ENCODE results near the gene RAB31. TPM values are rescaled to one million over a fixed set of nuclear protein-coding genes. Genes with fewer than 3 reads are reported as not detected.
A peak's percentile ranks its signal among the peaks of the same experiment; 100 is the strongest.

RAB31 gene
- polyA plus RNA-seq, 1 of the 3 experiments (the other 2 are of a cell fraction), result 23.0 TPM

GRCh38 chr18:9871244-9871746 is 163.2 kb downstream of the RAB31 start:
- 90% methylated on average over 6 of the region's 6 CpGs for WGBS (ENCODE audit: low lambda C conversion rate)
- H2AFZ ChIP-seq (ENCODE audit: low read depth), result peak overlapping the region; percentile 91
- peaks cover 20% of the 10 kb centered on the region for H3F3A ChIP-seq (replicated peaks; ENCODE audit: insufficient read depth)
- H3K9me2 ChIP-seq, result no peaks in the 10 kb centered on the region
- H3K9ac ChIP-seq, result no peak overlapping the region
- H3K4me1 ChIP-seq (ENCODE audit: control insufficient read depth in 1 of 2, insufficient read depth in 2 of 2, low read depth in 1 of 2, low read length in 1 of 2), result peaks cover 20 to 31% of the 10 kb centered on the region in 2 experiments
- H4K20me1 ChIP-seq (ENCODE audit: insufficient read depth), result no peaks in the 10 kb centered on the region
- CTCF ChIA-PET, result no interaction called here
- H3K27ac ChIP-seq (ENCODE audit: low read depth in 2 of 2, low read length in 1 of 2), result peak overlapping the region in 1 of 2 experiments; percentile 68; a peak in 1 of 4 replicates
- no peaks in the 10 kb centered on the region for H3K79me2 ChIP-seq (ENCODE audit: insufficient read depth)
- no peak overlapping the region for H3K4me3 ChIP-seq (ENCODE audit: low read depth in 2 of 2, low read length in 1 of 2)
- DNase-seq, result no peak
- no peaks in the 10 kb centered on the region for H3K27me3 ChIP-seq (ENCODE audit: insufficient read depth)
- no peak overlapping the region for H3K4me2 ChIP-seq
- TF ChIP-seq GATA2 (CRISPR knock-in tag; IDR thresholded peaks at IDR 0.05) (no peak), RCOR1 (IDR thresholded peaks at IDR 0.05; ENCODE audit: low read length) (no peak), SIN3A (IDR thresholded peaks at IDR 0.05; ENCODE audit: borderline replicate concordance, low read depth, low read length) (no peak), TCF12 (IDR thresholded peaks at IDR 0.05) (no peak), CHD2 (IDR thresholded peaks at IDR 0.05; ENCODE audit: low read length, partially characterized antibody) (no peak), GABPA (IDR thresholded peaks at IDR 0.05; ENCODE audit: low read depth) (no peak), POLR2AphosphoS5 (IDR thresholded peaks at IDR 0.05; ENCODE audit: low read depth, low read length) (no peak), NRF1 (IDR thresholded peaks at IDR 0.05; ENCODE audit: low read depth, low read length) (no peak), MEF2A (IDR thresholded peaks at IDR 0.05; ENCODE audit: borderline replicate concordance, low read depth) (no peak), NFIC (IDR thresholded peaks at IDR 0.05; ENCODE audit: borderline replicate concordance) (no peak), USF1 (IDR thresholded peaks at IDR 0.05; ENCODE audit: borderline replicate concordance, low read depth) (no peak)
- no peaks in the 10 kb centered on the region for H3K36me3 ChIP-seq (replicated peaks in 1 of 2; ENCODE audit: control insufficient read depth in 1 of 2, insufficient read depth in 2 of 2, low read length in 1 of 2)
- POLR2A ChIA-PET, result no interaction called here
- no peaks in the 10 kb centered on the region for H3K9me3 ChIP-seq

- Histone ChIP-seq H2AFZ (ENCODE audit: low read depth) (no peak overlapping the region), H4K20me1 (ENCODE audit: insufficient read depth) (no peaks in the 10 kb centered on the region), H3F3A (replicated peaks; ENCODE audit: insufficient read depth) (peaks cover 34% of the 10 kb centered on the region), H3K27me3 (ENCODE audit: insufficient read depth) (no peaks in the 10 kb centered on the region), H3K79me2 (ENCODE audit: insufficient read depth) (no peaks in the 10 kb centered on the region), H3K9me2 (no peaks in the 10 kb centered on the region), H3K4me3 (ENCODE audit: low read depth in 2 of 2, low read length in 1 of 2) (no peak overlapping the region), H3K4me2 (no peak overlapping the region), H3K9ac (no peak overlapping the region), H3K36me3 (replicated peaks in 1 of 2; ENCODE audit: control insufficient read depth in 1 of 2, insufficient read depth in 2 of 2, low read length in 1 of 2) (no peaks in the 10 kb centered on the region), H3K27ac (ENCODE audit: low read depth in 2 of 2, low read length in 1 of 2) (no peak overlapping the region), H3K4me1 (ENCODE audit: control insufficient read depth in 1 of 2, insufficient read depth in 2 of 2, low read depth in 1 of 2, low read length in 1 of 2) (peaks cover 20 to 35% of the 10 kb centered on the region in 2 experiments), H3K9me3 (no peaks in the 10 kb centered on the region)
- ChIA-PET CTCF (no interaction called here), POLR2A (no interaction called here)
- no peak for TF ChIP-seq EP300 (IDR thresholded peaks at IDR 0.05; ENCODE audit: borderline replicate concordance in 1 of 2, low read depth in 1 of 2, low read length in 1 of 2)
- TF ChIP-seq MEF2A (IDR thresholded peaks at IDR 0.05; ENCODE audit: borderline replicate concordance, low read depth), result no peak
- TF ChIP-seq FOSL2 (IDR thresholded peaks at IDR 0.05; ENCODE audit: borderline replicate concordance, low read depth), result no peak
- DNase-seq, result no peak
Observed at GRCh38 chr18:9872823-9873222, 164.7 kb downstream of the RAB31 start.

- H3K27ac ChIP-seq (ENCODE audit: low read depth in 2 of 2, low read length in 1 of 2), result no peak overlapping the region
- H3K9me3 ChIP-seq, result no peaks in the 10 kb centered on the region
- peaks cover 11 to 21% of the 10 kb centered on the region in 2 experiments for H3K4me1 ChIP-seq (ENCODE audit: control insufficient read depth in 1 of 2, insufficient read depth in 2 of 2, low read depth in 1 of 2, low read length in 1 of 2)
- H3K4me3 ChIP-seq (ENCODE audit: low read depth in 2 of 2, low read length in 1 of 2), result no peak overlapping the region
- CTCF ChIA-PET, result no interaction called here
- H3K36me3 ChIP-seq (replicated peaks in 1 of 2; ENCODE audit: control insufficient read depth in 1 of 2, insufficient read depth in 2 of 2, low read length in 1 of 2), result no peaks in the 10 kb centered on the region
- no peaks in the 10 kb centered on the region for H3K79me2 ChIP-seq (ENCODE audit: insufficient read depth)
- DNase-seq, result no peak
- WGBS (ENCODE audit: low lambda C conversion rate), result 85% methylated on average over 1 of the region's 1 CpG
- no peak overlapping the region for H2AFZ ChIP-seq (ENCODE audit: low read depth)
- no peak overlapping the region for H3K9ac ChIP-seq
- H4K20me1 ChIP-seq (ENCODE audit: insufficient read depth), result no peaks in the 10 kb centered on the region
- H3K4me2 ChIP-seq, result no peak overlapping the region
- TF ChIP-seq FOSL2 (IDR thresholded peaks at IDR 0.05; ENCODE audit: borderline replicate concordance, low read depth), result peak; percentile 21; the same call in 1 of the 2 replicates
- TF ChIP-seq RXRA (IDR thresholded peaks at IDR 0.05; ENCODE audit: borderline replicate concordance, low read depth), result no peak
- POLR2A ChIA-PET, result no interaction called here
- H3K27me3 ChIP-seq (ENCODE audit: insufficient read depth), result no peaks in the 10 kb centered on the region
- H3F3A ChIP-seq (replicated peaks; ENCODE audit: insufficient read depth), result peaks cover 25% of the 10 kb centered on the region
- H3K9me2 ChIP-seq, result no peaks in the 10 kb centered on the region
Observed at GRCh38 chr18:9874728-9875127, 166.6 kb downstream of the RAB31 start.

Data from SK-N-SH (cell line).